Panc1 (cell line): ENCODE data around the gene DCTD. TPM values are rescaled to one million over a fixed set of nuclear protein-coding genes. Genes with fewer than 3 reads are reported as not detected.

Experiments used
- ATAC-seq: fragments of 200-7000 bp; cut with Tn5 transposase; 2 replicates; pipeline ENCODE4 v1.9.1; 2020; ENCODE audit warnings: mild to moderate bottlenecking, moderate library complexity
- BruUV-seq: library from RNA; stranded (reverse); fragments of 400-500 nt; replicated peaks from 2 replicates; lab custom pipeline; 2021; lab: Mats Ljungman, UMichigan
- CTCF ChIA-PET: fragments of 300-600 bp; sonication (Branson Sonifier 250); formaldehyde crosslinking; loops from one replicate; lab custom pipeline; 2022; ENCODE audit warnings: antibody characterized with exemption; lab: Charles Lee
- POLR2A ChIA-PET: fragments of 300-600 bp; sonication (Branson Sonifier 250); formaldehyde crosslinking; loops from one replicate; lab custom pipeline; 2022; ENCODE audit warnings: antibody characterized with exemption; lab: Charles Lee
- DNase-seq: peaks from one replicate; pipeline ENCODE4 v3.0.0-alpha.2; 2010; ENCODE audit warnings: low read depth, low spot score
- H3K27ac ChIP-seq: 2 replicates; pipeline ENCODE4 v1.5.1; 2011; ENCODE audit warnings: mild to moderate bottlenecking, low read length, inconsistent platforms
- H3K27me3 ChIP-seq: fragments of 200-500 bp; sonication (Bioruptor generic); 2 replicates; pipeline ENCODE4 v1.6.0; 2014; ENCODE audit warnings: low read length, inconsistent platforms; ENCODE audit not compliant: control insufficient read depth, insufficient read depth
- H3K36me3 ChIP-seq: fragments of 200-500 bp; sonication (Bioruptor generic); 2 replicates; pipeline ENCODE4 v1.5.1; 2014; ENCODE audit warnings: inconsistent platforms, mild to moderate bottlenecking, low read length, moderate library complexity; ENCODE audit not compliant: control insufficient read depth, insufficient read depth
- H3K4me1 ChIP-seq: 2 replicates; pipeline ENCODE4 v1.5.1; 2011; ENCODE audit warnings: inconsistent platforms, mild to moderate bottlenecking, low read length, moderate library complexity; ENCODE audit not compliant: control insufficient read depth, insufficient read depth
- H3K4me3 ChIP-seq, 2 experiments: 2 replicates each; pipeline ENCODE4 v1.5.1; 2011 to 2012; ENCODE audit warnings: low read depth in 2 of 2, low read length in 2 of 2, mild to moderate bottlenecking in 2 of 2, inconsistent platforms in 1 of 2, moderate library complexity in 1 of 2
- H3K9me3 ChIP-seq: fragments of 200-500 bp; sonication (Bioruptor generic); 2 replicates; pipeline ENCODE4 v1.5.1; 2014; ENCODE audit warnings: low read depth, mild to moderate bottlenecking, inconsistent platforms, low read length, moderate library complexity; ENCODE audit not compliant: control insufficient read depth, insufficient read depth
- CTCF ChIP-seq: fragments of 450-650 bp; IDR thresholded peaks from 2 replicates; pipeline ENCODE4 v1.5.1; 2017; ENCODE audit warnings: mild to moderate bottlenecking
- POLR2AphosphoS5 ChIP-seq: IDR thresholded peaks from 2 replicates; pipeline ENCODE4 v1.6.1; 2012; ENCODE audit warnings: mild to moderate bottlenecking, low read depth, low read length, moderate library complexity
- SIN3A ChIP-seq: IDR thresholded peaks from 2 replicates; pipeline ENCODE4 v1.6.1; 2012; ENCODE audit warnings: low read depth, mild to moderate bottlenecking, low read length, moderate library complexity, borderline replicate concordance; ENCODE audit not compliant: insufficient read depth
- TCF7L2 ChIP-seq: IDR thresholded peaks from 2 replicates; pipeline ENCODE4 v1.6.1; 2011; ENCODE audit warnings: mild to moderate bottlenecking, low read depth, low read length, inconsistent platforms
- in situ Hi-C: cut with HindIII; loops from 2 replicates; pipeline ENCODE4 v1.10.0; 2016; ENCODE audit warnings: low sequenced_read_pairs, low pct_unique_long_range_greater_than_20kb
- intact Hi-C: fragments of 100-400 bp; cut with micrococcal nuclease; formaldehyde crosslinking; loops from one replicate; pipeline ENCODE4 v1.10.0; 2022; ENCODE audit not compliant: unreplicated experiment
- total RNA-seq: library from RNA; stranded (reverse); gene quantifications from one replicate; pipeline ENCODE4 v1.2.1, GENCODE V29; 2021; ENCODE audit not compliant: unreplicated experiment
- TF ChIP-seq, protein P1 (sequence below), 2 experiments: IDR thresholded peaks; 2 replicates each; pipeline ENCODE4 v1.6.1; 2011 to 2012; ENCODE audit warnings: low read depth in 2 of 2, control low read depth in 1 of 2, low read length in 1 of 2, mild to moderate bottlenecking in 1 of 2, moderate library complexity in 1 of 2; ENCODE audit not compliant: insufficient read depth in 1 of 2

DCTD gene
- total RNA-seq, 1 experiment from 2014 or later = 77.0 TPM

DNA sequence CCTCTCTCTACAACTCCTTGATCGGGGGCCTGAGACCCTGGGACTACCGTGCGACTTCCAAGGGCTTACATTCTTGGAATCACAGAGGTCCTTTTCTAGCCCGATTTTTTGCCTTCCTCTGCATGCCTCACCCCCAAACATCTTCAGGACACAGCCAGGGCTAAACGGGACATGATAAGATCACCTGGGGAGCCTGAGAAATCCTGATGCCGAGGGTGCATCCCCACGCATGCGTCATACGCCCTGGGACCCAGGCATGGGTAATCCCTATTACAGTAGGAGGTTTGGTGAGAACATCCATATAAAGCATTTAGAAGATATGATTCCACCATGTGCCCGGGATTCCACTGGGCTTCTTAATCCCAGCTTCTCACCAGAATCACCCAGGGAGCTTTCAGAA lies 77.1 kb downstream of the DCTD start:
- no peaks in the 10 kb centered on the region for H3K36me3 ChIP-seq
- no peaks in the 10 kb centered on the region for H3K4me1 ChIP-seq
- H3K4me3 ChIP-seq = no peak overlapping the region
- BruUV-seq = no TSS peak
- no peak for DNase-seq
- intact Hi-C loops (no loop called here), in situ Hi-C loops (no loop called here)
- ATAC-seq = no peak
- POLR2A ChIA-PET = no interaction called here
- CTCF ChIA-PET = no interaction called here
- TF ChIP-seq, protein P1, sequence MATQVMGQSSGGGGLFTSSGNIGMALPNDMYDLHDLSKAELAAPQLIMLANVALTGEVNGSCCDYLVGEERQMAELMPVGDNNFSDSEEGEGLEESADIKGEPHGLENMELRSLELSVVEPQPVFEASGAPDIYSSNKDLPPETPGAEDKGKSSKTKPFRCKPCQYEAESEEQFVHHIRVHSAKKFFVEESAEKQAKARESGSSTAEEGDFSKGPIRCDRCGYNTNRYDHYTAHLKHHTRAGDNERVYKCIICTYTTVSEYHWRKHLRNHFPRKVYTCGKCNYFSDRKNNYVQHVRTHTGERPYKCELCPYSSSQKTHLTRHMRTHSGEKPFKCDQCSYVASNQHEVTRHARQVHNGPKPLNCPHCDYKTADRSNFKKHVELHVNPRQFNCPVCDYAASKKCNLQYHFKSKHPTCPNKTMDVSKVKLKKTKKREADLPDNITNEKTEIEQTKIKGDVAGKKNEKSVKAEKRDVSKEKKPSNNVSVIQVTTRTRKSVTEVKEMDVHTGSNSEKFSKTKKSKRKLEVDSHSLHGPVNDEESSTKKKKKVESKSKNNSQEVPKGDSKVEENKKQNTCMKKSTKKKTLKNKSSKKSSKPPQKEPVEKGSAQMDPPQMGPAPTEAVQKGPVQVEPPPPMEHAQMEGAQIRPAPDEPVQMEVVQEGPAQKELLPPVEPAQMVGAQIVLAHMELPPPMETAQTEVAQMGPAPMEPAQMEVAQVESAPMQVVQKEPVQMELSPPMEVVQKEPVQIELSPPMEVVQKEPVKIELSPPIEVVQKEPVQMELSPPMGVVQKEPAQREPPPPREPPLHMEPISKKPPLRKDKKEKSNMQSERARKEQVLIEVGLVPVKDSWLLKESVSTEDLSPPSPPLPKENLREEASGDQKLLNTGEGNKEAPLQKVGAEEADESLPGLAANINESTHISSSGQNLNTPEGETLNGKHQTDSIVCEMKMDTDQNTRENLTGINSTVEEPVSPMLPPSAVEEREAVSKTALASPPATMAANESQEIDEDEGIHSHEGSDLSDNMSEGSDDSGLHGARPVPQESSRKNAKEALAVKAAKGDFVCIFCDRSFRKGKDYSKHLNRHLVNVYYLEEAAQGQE (IDR thresholded peaks at IDR 0.05; ENCODE audit: insufficient read depth in 1 of 2, low read depth in 2 of 2, low read length in 1 of 2) = no peak
- no peak for TF ChIP-seq TCF7L2
- TF ChIP-seq SIN3A = no peak
- TF ChIP-seq CTCF = no peak
- no peak for TF ChIP-seq POLR2AphosphoS5
- no peak overlapping the region for H3K27ac ChIP-seq
- H3K9me3 ChIP-seq = no peaks in the 10 kb centered on the region
- H3K27me3 ChIP-seq = no peaks in the 10 kb centered on the region

Other genes starting within 250 kb of the DCTD start
- 80.3 TPM for gene WWC2, start 181.9 kb upstream of the DCTD start, total RNA-seq